OCI-LY3 (cell line): Measurements from ENCODE around the gene KICS2.

Source experiments
- H2AFZ ChIP-seq: fragments of 200-600, 300-600 bp; shearing (Covaris generic); 2 replicates; pipeline ENCODE4 v1.6.0; 2014; ENCODE audit warnings: antibody characterized with exemption, low read depth, low read length
- H3K27ac ChIP-seq: fragments of 200-600, 300-600 bp; sonication (generic); 2 replicates; pipeline ENCODE4 v1.5.1; 2014; ENCODE audit warnings: mild to moderate bottlenecking, low read length, moderate library complexity, mixed read lengths
- H3K27me3 ChIP-seq: fragments of 200-600, 300-600 bp; sonication (generic); 2 replicates; pipeline ENCODE4 v1.6.1; 2014; ENCODE audit warnings: low read depth, low read length, mixed read lengths
- H3K36me3 ChIP-seq: fragments of 200-600, 300-600 bp; sonication (generic); replicated peaks from 2 replicates; pipeline ENCODE3; 2014; ENCODE audit warnings: low read depth, low read length, mixed read lengths
- H3K4me1 ChIP-seq: fragments of 300-600, 200-600 bp; sonication (generic); 2 replicates; pipeline ENCODE4 v1.6.1; 2014; ENCODE audit warnings: low read length, mixed read lengths
- H3K4me2 ChIP-seq: fragments of 200-600, 300-600 bp; sonication (generic); 2 replicates; pipeline ENCODE4 v1.6.1; 2014; ENCODE audit warnings: low read length, mixed read lengths
- H3K4me3 ChIP-seq: fragments of 300-600, 200-600 bp; sonication (generic); 2 replicates; pipeline ENCODE4 v1.5.1; 2014; ENCODE audit warnings: antibody characterized with exemption, mild to moderate bottlenecking, low read length, moderate library complexity
- H3K79me2 ChIP-seq: fragments of 300-600, 200-600 bp; shearing (Covaris generic); 2 replicates; pipeline ENCODE4 v1.6.1; 2014; ENCODE audit warnings: mild to moderate bottlenecking, low read length, mixed read lengths
- H3K9ac ChIP-seq: fragments of 300-600, 200-600 bp; shearing (Covaris generic); 2 replicates; pipeline ENCODE4 v1.6.0; 2014; ENCODE audit warnings: mild to moderate bottlenecking, low read length, moderate library complexity
- H3K9me3 ChIP-seq: fragments of 200-600, 300-600 bp; shearing (Covaris generic); 2 replicates; pipeline ENCODE4 v1.6.1; 2014; ENCODE audit warnings: low read length, mixed read lengths; ENCODE audit not compliant: insufficient read depth
- H4K20me1 ChIP-seq: fragments of 200-600, 300-600 bp; sonication (generic); 2 replicates; pipeline ENCODE4 v1.6.1; 2016; ENCODE audit warnings: low read length, mixed read lengths; ENCODE audit not compliant: insufficient read depth
- CTCF ChIP-seq: fragments of 200-600, 300-600 bp; sonication (generic); IDR thresholded peaks from 2 replicates; pipeline ENCODE4 v1.5.1; 2014; ENCODE audit warnings: antibody characterized with exemption, low read length, low read depth
- EZH2phosphoT487 ChIP-seq: fragments of 200-600 bp; shearing (Covaris generic); IDR thresholded peaks from 2 replicates; pipeline ENCODE4 v1.6.1; 2018; ENCODE audit warnings: antibody characterized with exemption, mixed run types, low read depth

The KICS2 gene

DNA sequence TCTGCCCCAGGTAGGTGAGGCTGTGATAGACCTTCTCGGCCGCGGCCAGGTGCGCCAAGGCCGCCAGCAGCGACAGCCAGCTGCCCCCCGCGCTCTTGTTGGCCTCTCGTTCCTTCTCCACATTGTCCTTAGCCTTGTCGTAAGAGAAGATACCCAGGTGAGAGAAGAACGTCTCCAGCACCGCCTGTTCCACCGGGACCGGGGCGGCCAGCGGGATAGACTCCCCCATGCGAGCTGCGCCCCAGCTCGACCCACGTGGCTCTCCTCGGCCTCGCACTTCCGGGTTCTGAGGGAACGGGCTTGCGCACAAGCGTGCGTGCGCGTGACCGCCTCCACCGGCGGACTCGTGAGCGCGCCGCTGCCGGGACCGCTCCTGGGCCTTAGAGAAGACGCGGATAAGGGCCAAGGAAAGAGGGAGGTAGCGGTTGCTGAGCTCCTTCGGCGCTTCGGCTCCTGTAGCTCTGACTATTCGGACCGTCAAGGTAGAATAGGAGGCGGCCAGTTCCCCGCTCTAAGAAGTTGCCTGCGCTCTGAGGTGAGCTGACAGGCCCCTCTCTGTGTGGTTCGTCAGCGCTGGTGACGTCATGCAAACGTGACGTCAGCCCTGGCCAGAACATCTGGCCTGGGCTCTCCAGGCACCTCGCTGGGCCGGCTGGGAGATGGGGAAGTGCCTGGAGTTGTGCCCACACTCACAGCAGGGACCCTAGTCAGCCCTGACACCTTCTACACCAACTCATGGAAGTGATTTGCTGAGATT is at the start of gene KICS2:
Gene KICS2 (minus strand): TSS at position 288 of the 757 bp plus-strand sequence. CDS start 59 bp downstream, at position 229.
- Histone ChIP-seq H3K79me2 (peaks cover 27% of the 10 kb centered on the region), H3K9me3 (no peaks in the 10 kb centered on the region), H3K27me3 (no peaks in the 10 kb centered on the region), H3K4me1 (peaks cover 27% of the 10 kb centered on the region), H3K9ac (peak within 1 kb of the TSS; percentile 84), H3K4me2 (peak within 1 kb of the TSS; percentile 93), H3K36me3 (no peaks in the 10 kb centered on the region), H2AFZ (peak within 1 kb of the TSS; percentile 87), H3K4me3 (peak within 1 kb of the TSS; percentile 97), H4K20me1 (no peaks in the 10 kb centered on the region), H3K27ac (peak within 1 kb of the TSS; percentile 51)
- no peak for TF ChIP-seq CTCF
- no peak for TF ChIP-seq EZH2phosphoT487

DNA sequence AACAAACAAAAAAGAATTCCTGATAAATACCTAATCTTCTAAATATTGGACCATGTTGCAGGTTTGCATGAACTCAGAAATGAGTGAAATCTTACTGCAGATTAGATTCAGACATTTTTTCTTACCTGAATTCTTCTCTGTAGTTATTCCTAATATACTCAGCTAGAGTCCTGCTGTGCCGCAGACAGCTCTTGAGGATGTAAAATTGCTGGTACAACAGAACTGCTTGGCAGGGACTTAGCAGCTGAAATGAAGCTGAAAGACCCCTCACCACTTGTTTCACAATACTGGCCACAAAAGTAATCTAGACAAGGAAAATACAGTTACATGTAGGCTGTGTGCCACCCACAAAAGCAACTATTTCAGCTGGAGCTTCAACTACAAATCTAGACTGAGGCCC is 48.3 kb upstream of the KICS2 start:
- no peak for TF ChIP-seq CTCF
- TF ChIP-seq EZH2phosphoT487: no peak
- Histone ChIP-seq H3K27ac (no peak overlapping the region), H2AFZ (no peak overlapping the region), H3K4me2 (no peak overlapping the region), H3K79me2 (no peaks in the 10 kb centered on the region), H3K36me3 (no peaks in the 10 kb centered on the region), H3K9ac (no peak overlapping the region), H3K9me3 (no peaks in the 10 kb centered on the region), H4K20me1 (no peaks in the 10 kb centered on the region), H3K4me1 (peaks cover 3% of the 10 kb centered on the region; the same call in 1 of the 2 replicates), H3K4me3 (no peak overlapping the region), H3K27me3 (no peaks in the 10 kb centered on the region)

- H3K79me2 ChIP-seq: no peaks in the 10 kb centered on the region
- no peak overlapping the region for H3K27ac ChIP-seq
- no peak overlapping the region for H3K4me3 ChIP-seq
- H3K9me3 ChIP-seq: no peaks in the 10 kb centered on the region
- no peak overlapping the region for H3K4me2 ChIP-seq
- no peak overlapping the region for H2AFZ ChIP-seq
- H3K4me1 ChIP-seq: peaks cover 3% of the 10 kb centered on the region; the same call in 1 of the 2 replicates
- H3K27me3 ChIP-seq: no peaks in the 10 kb centered on the region
- H3K9ac ChIP-seq: no peak overlapping the region
- no peaks in the 10 kb centered on the region for H4K20me1 ChIP-seq
- no peaks in the 10 kb centered on the region for H3K36me3 ChIP-seq
- TF ChIP-seq EZH2phosphoT487: no peak
- no peak for TF ChIP-seq CTCF
These were observed 47.1 kb upstream of the KICS2 start for GRCh38 chr12:64269161-64269560.

- Histone ChIP-seq H2AFZ (no peak overlapping the region), H3K4me2 (no peak overlapping the region), H3K4me3 (no peak overlapping the region), H3K27ac (no peak overlapping the region), H3K27me3 (no peaks in the 10 kb centered on the region), H4K20me1 (no peaks in the 10 kb centered on the region), H3K9ac (no peak overlapping the region), H3K36me3 (no peaks in the 10 kb centered on the region), H3K79me2 (no peaks in the 10 kb centered on the region), H3K9me3 (no peaks in the 10 kb centered on the region), H3K4me1 (peaks cover 3% of the 10 kb centered on the region; the same call in 1 of the 2 replicates)
- TF ChIP-seq EZH2phosphoT487 (no peak), CTCF (no peak)
These were observed 46.3 kb upstream of the KICS2 start for GRCh38 chr12:64268409-64268808.
